Measurements from ENCODE around the gene GARS1.
"Not testable (repeated sequence)": the region's sequence is repeated elsewhere in the genome, so short reads cannot be mapped to it uniquely, and the experiment has no call there.

Gene GARS1

GRCh38 chr7:30627026-30627425, 32.3 kb downstream of the GARS1 start:
- DNase-seq (ENCODE audit: low read depth, low spot score): no peak

GRCh38 chr7:30630986-30631385, 36.3 kb downstream of the GARS1 start:
- no peak for DNase-seq (ENCODE audit: low read depth, low spot score)

- no peak for DNase-seq (ENCODE audit: low read depth, low spot score)
Observed at GRCh38 chr7:30633223-30633622, 38.5 kb downstream of the GARS1 start.

- DNase-seq (ENCODE audit: low read depth, low spot score): no peak
Observed at GRCh38 chr7:30634193-30634626, 39.5 kb downstream of the GARS1 start.

GRCh38 chr7:30634634-30635201, 40.0 kb downstream of the GARS1 start:
- DNase-seq (ENCODE audit: low read depth, low spot score): no peak

- no peak for DNase-seq (ENCODE audit: low read depth, low spot score)
Observed at GRCh38 chr7:30635798-30636197, 41.1 kb downstream of the GARS1 start.

GRCh38 chr7:30642322-30642721, 47.6 kb downstream of the GARS1 start:
- DNase-seq (ENCODE audit: low read depth, low spot score): not testable (repeated sequence)

GRCh38 chr7:30642789-30643188, 48.1 kb downstream of the GARS1 start:
- no peak for DNase-seq (ENCODE audit: low read depth, low spot score)

GRCh38 chr7:30644286-30644955, 49.7 kb downstream of the GARS1 start:
- DNase-seq (ENCODE audit: low read depth, low spot score): no peak

- DNase-seq (ENCODE audit: low read depth, low spot score): no peak
Observed at GRCh38 chr7:30645661-30646060, 51.0 kb downstream of the GARS1 start.

GRCh38 chr7:30646154-30646553, 51.5 kb downstream of the GARS1 start:
- DNase-seq (ENCODE audit: low read depth, low spot score): no peak

- DNase-seq (ENCODE audit: low read depth, low spot score): no peak
Observed at GRCh38 chr7:30647589-30648364, 53.1 kb downstream of the GARS1 start.

- DNase-seq (ENCODE audit: low read depth, low spot score): no peak
Observed at GRCh38 chr7:30648744-30649540, 54.3 kb downstream of the GARS1 start.

- DNase-seq (ENCODE audit: low read depth, low spot score): no peak
Observed at GRCh38 chr7:30649717-30650420, 55.2 kb downstream of the GARS1 start.

- DNase-seq (ENCODE audit: low read depth, low spot score): no peak
Observed at GRCh38 chr7:30650421-30650808, 55.7 kb downstream of the GARS1 start.

- no peak for DNase-seq (ENCODE audit: low read depth, low spot score)
Observed at GRCh38 chr7:30652132-30652531, 57.5 kb downstream of the GARS1 start.

GRCh38 chr7:30652698-30653641, 58.3 kb downstream of the GARS1 start:
- no peak for DNase-seq (ENCODE audit: low read depth, low spot score)

- no peak for DNase-seq (ENCODE audit: low read depth, low spot score)
Observed at GRCh38 chr7:30654296-30655090, 59.8 kb downstream of the GARS1 start.

Data from smooth muscle cell of the brain vasculature (primary cell).